HG03432 (cell line): ENCODE data around the gene DDR1.
"Not testable (repeated sequence)": the region's sequence is repeated elsewhere in the genome, so short reads cannot be mapped to it uniquely, and the experiment has no call there.

ENCODE experiments used
- ATAC-seq: cut with Tn5 transposase; IDR thresholded peaks from one replicate; pipeline ENCODE4 v1.9.1; 2021; ENCODE audit warnings: mild to moderate bottlenecking, moderate library complexity; ENCODE audit not compliant: unreplicated experiment

The DDR1 gene

GRCh38 chr6:30852459-30852858, 31.9 kb upstream of the DDR1 start:
- ATAC-seq, result not testable (repeated sequence)

GRCh38 chr6:30854285-30855040, 29.9 kb upstream of the DDR1 start:
- no peak for ATAC-seq

GRCh38 chr6:30855429-30856075, 28.8 kb upstream of the DDR1 start:
- ATAC-seq, result no peak

GRCh38 chr6:30857112-30857511, 27.2 kb upstream of the DDR1 start:
- no peak for ATAC-seq

- ATAC-seq, result no peak
These were observed 26.8 kb upstream of the DDR1 start for GRCh38 chr6:30857549-30857948.

- not testable (repeated sequence) for ATAC-seq
These were observed 24.6 kb upstream of the DDR1 start for GRCh38 chr6:30859726-30860125.

GRCh38 chr6:30861257-30862048, 22.9 kb upstream of the DDR1 start:
- ATAC-seq, result no peak

GRCh38 chr6:30862156-30862875, 22.0 kb upstream of the DDR1 start:
- no peak for ATAC-seq

- ATAC-seq, result no peak
These were observed 20.0 kb upstream of the DDR1 start for GRCh38 chr6:30864325-30864724.

GRCh38 chr6:30869241-30869749, 15.0 kb upstream of the DDR1 start:
- ATAC-seq, result not testable (repeated sequence)

- ATAC-seq, result no peak
These were observed 13.8 kb upstream of the DDR1 start for GRCh38 chr6:30870546-30870945.

GRCh38 chr6:30871592-30872183, 12.6 kb upstream of the DDR1 start:
- no peak for ATAC-seq

GRCh38 chr6:30873137-30873640, 11.1 kb upstream of the DDR1 start:
- no peak for ATAC-seq

- ATAC-seq, result not testable (repeated sequence)
These were observed 10.5 kb upstream of the DDR1 start for GRCh38 chr6:30873795-30874194.

GRCh38 chr6:30875244-30876038, 8.9 kb upstream of the DDR1 start:
- ATAC-seq, result no peak

- ATAC-seq, result no peak
These were observed 8.1 kb upstream of the DDR1 start for GRCh38 chr6:30876039-30876730.

- no peak for ATAC-seq
These were observed 6.7 kb upstream of the DDR1 start for GRCh38 chr6:30877419-30878262.
